Measurements from ENCODE around the gene AGPAT4. TPM values are rescaled to one million over a fixed set of nuclear protein-coding genes. Genes with fewer than 3 reads are reported as not detected.

The AGPAT4 gene
- polyA plus RNA-seq, 2 of the 4 experiments (the other 2 are of a cell fraction) = 2.1 to 3.7 TPM

DNA sequence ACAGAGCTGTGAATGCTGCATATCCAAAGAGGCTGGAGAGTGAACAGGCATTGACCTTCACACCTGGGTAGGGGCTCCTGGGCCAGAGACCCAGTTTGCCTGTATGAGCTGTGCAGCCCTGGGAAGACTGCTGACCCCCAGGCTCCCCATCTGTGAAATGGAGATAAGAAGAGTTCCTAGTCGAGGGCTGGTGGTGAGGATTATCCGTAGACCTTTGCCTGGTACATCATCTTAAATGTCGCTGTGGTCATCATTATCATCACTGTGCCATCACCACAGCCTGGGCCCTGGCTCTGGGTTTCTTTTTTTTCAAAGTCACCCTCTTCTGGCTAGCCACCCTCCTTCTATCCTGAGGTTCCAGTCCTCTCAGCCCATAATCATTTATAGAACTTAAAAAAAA, 12.0 kb downstream of the AGPAT4 start:
- Histone ChIP-seq H3K27ac (no peak overlapping the region), H3K4me2 (no peak overlapping the region), H3K4me3 (no peak overlapping the region), H3K9me3 (no peaks in the 10 kb centered on the region), H3K4me1 (0 out of 3 replicates have a peak, but pooled peaks cover 7% of the 10 kb centered on the region)
- TF ChIP-seq CBX8 (IDR thresholded peaks at IDR 0.05) = no peak
- no peak for TF ChIP-seq CHD4 (IDR thresholded peaks at IDR 0.05; ENCODE audit: borderline replicate concordance)
- no peak for TF ChIP-seq CHD2 (IDR thresholded peaks at IDR 0.05; ENCODE audit: low read length, partially characterized antibody)
- TF ChIP-seq FOSL2 (IDR thresholded peaks at IDR 0.05) = no peak
- TF ChIP-seq FOSL2 (CRISPR knock-in tag; IDR thresholded peaks at IDR 0.05) = no peak
- TF ChIP-seq, protein P1, sequence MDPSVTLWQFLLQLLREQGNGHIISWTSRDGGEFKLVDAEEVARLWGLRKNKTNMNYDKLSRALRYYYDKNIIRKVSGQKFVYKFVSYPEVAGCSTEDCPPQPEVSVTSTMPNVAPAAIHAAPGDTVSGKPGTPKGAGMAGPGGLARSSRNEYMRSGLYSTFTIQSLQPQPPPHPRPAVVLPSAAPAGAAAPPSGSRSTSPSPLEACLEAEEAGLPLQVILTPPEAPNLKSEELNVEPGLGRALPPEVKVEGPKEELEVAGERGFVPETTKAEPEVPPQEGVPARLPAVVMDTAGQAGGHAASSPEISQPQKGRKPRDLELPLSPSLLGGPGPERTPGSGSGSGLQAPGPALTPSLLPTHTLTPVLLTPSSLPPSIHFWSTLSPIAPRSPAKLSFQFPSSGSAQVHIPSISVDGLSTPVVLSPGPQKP (IDR thresholded peaks at IDR 0.05; ENCODE audit: low read depth, low read length) = no peak
- no peak for TF ChIP-seq ZC3H11A (IDR thresholded peaks at IDR 0.05)
- TF ChIP-seq EP300 (IDR thresholded peaks at IDR 0.05) = no peak
- no peak for TF ChIP-seq EHF (CRISPR knock-in tag; IDR thresholded peaks at IDR 0.05)
- no peak for TF ChIP-seq POLR2A (IDR thresholded peaks at IDR 0.05; ENCODE audit: low read length)
- TF ChIP-seq TP53 (CRISPR knock-in tag; IDR thresholded peaks at IDR 0.05) = no peak
- no peak for TF ChIP-seq SMC3 (IDR thresholded peaks at IDR 0.05)
- TF ChIP-seq ESRRA (IDR thresholded peaks at IDR 0.05; ENCODE audit: borderline replicate concordance, low read length) = no peak
- no peak for TF ChIP-seq JUNB (IDR thresholded peaks at IDR 0.05)
- TF ChIP-seq, protein P2, sequence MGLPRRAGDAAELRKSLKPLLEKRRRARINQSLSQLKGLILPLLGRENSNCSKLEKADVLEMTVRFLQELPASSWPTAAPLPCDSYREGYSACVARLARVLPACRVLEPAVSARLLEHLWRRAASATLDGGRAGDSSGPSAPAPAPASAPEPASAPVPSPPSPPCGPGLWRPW (IDR thresholded peaks at IDR 0.05) = no peak
- no peak for TF ChIP-seq CEBPB (IDR thresholded peaks at IDR 0.05)
- TF ChIP-seq, protein P3, sequence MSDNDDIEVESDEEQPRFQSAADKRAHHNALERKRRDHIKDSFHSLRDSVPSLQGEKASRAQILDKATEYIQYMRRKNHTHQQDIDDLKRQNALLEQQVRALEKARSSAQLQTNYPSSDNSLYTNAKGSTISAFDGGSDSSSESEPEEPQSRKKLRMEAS (IDR thresholded peaks at IDR 0.05) = no peak
- ChIA-PET CTCF (interaction anchor here (0.8 kb wide), 1 partner anchor 11 kb away, joined by 3 read pairs; no protein-coding TSS in a partner anchor), POLR2A (interaction anchor here (1.0 kb wide), 1 partner anchor 12 kb away, joined by 5 read pairs; the partner anchor contains the start of gene AGPAT4)
- DNase-seq (ENCODE audit: low read depth in 1 of 2, low spot score in 1 of 2) = no peak
- no peak for FAIRE-seq
- no peak for ATAC-seq
- whole genome bisulfite sequencing (ENCODE audit: missing lambda C conversion rate) = 94% methylated on average over 3 of the region's 3 CpGs

GRCh38 chr6:161261325-161261724, 12.5 kb downstream of the AGPAT4 start:
- ATAC-seq (peak; percentile 68 to 79), FAIRE-seq (no peak), DNase-seq (ENCODE audit: low read depth in 1 of 2, low spot score in 1 of 2) (peak in 1 of 2 experiments; percentile 12)
- H3K4me1 ChIP-seq = 0 out of 3 replicates have a peak, but pooled peaks cover 7% of the 10 kb centered on the region
- no peaks in the 10 kb centered on the region for H3K9me3 ChIP-seq
- ChIA-PET CTCF (interaction anchor here (0.8 kb wide), 1 partner anchor 10 kb away, joined by 3 read pairs; no protein-coding TSS in a partner anchor), POLR2A (interaction anchor here (1.0 kb wide), 1 partner anchor 13 kb away, joined by 5 read pairs; the partner anchor contains the start of gene AGPAT4)
- TF ChIP-seq CEBPB (IDR thresholded peaks at IDR 0.05) = no peak
- no peak for TF ChIP-seq HOXB13 (CRISPR knock-in tag; IDR thresholded peaks at IDR 0.05; ENCODE audit: low read depth)
- TF ChIP-seq MYC (IDR thresholded peaks at IDR 0.05; ENCODE audit: borderline replicate concordance, low read length) = no peak
- no peak for TF ChIP-seq MAFK (IDR thresholded peaks at IDR 0.05; ENCODE audit: partially characterized antibody)
- TF ChIP-seq HEYL (CRISPR knock-in tag; IDR thresholded peaks at IDR 0.05) = no peak
- no peak for TF ChIP-seq MAZ (IDR thresholded peaks at IDR 0.05; ENCODE audit: borderline replicate concordance, low read depth, low read length)
- no peak for TF ChIP-seq CHD4 (IDR thresholded peaks at IDR 0.05; ENCODE audit: borderline replicate concordance)
- no peak for TF ChIP-seq FOSL2 (IDR thresholded peaks at IDR 0.05)
- no peak for TF ChIP-seq FOSL2 (CRISPR knock-in tag; IDR thresholded peaks at IDR 0.05)
- no peak for TF ChIP-seq EP300 (IDR thresholded peaks at IDR 0.05)
- TF ChIP-seq JUN (IDR thresholded peaks at IDR 0.05) = no peak
- TF ChIP-seq TFCP2L1 (CRISPR knock-in tag; IDR thresholded peaks at IDR 0.05) = no peak
- TF ChIP-seq HOXA7 (CRISPR knock-in tag; IDR thresholded peaks at IDR 0.05) = no peak
- WGBS (ENCODE audit: missing lambda C conversion rate) = 27% methylated on average over 8 of the region's 8 CpGs
- H3K4me2 ChIP-seq = no peak overlapping the region
- H3K27ac ChIP-seq = no peak overlapping the region
- H3K4me3 ChIP-seq = no peak overlapping the region

DNA sequence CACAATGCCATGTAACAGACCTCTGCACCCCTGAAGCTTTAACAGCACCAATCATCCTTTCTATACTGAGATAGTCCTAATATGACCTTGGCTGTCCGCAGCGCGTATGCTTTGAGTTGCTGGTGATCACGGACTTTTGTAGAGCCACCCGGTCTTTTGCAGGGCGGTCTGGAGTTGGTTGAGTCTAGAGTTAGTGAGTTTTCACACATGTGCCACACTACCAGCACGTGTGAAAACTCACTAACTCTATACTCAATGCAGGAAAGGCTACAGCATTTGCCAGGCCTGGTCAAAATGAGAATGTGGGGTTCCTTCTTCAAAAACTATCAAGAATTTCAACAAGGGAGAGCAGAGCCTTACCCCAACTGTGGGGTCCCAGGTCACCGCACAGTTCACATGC, 14.6 kb downstream of the AGPAT4 start:
- Histone ChIP-seq H3K4me3 (no peak overlapping the region), H3K4me1 (0 out of 3 replicates have a peak, but pooled peaks cover 7% of the 10 kb centered on the region), H3K27ac (no peak overlapping the region), H3K9me3 (no peaks in the 10 kb centered on the region), H3K4me2 (no peak overlapping the region)
- no peak for DNase-seq (ENCODE audit: low read depth in 1 of 2, low spot score in 1 of 2)
- WGBS (ENCODE audit: missing lambda C conversion rate) = 92% methylated on average over 8 of the region's 8 CpGs
- no peak for FAIRE-seq
- no peak for ATAC-seq
- CTCF ChIA-PET = no interaction called here
- TF ChIP-seq, protein P4, sequence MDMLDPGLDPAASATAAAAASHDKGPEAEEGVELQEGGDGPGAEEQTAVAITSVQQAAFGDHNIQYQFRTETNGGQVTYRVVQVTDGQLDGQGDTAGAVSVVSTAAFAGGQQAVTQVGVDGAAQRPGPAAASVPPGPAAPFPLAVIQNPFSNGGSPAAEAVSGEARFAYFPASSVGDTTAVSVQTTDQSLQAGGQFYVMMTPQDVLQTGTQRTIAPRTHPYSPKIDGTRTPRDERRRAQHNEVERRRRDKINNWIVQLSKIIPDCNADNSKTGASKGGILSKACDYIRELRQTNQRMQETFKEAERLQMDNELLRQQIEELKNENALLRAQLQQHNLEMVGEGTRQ (IDR thresholded peaks at IDR 0.05) = no peak
- TF ChIP-seq HEYL (CRISPR knock-in tag; IDR thresholded peaks at IDR 0.05) (no peak), POLR2A (IDR thresholded peaks at IDR 0.05; ENCODE audit: low read length) (no peak), TP53 (CRISPR knock-in tag; IDR thresholded peaks at IDR 0.05) (no peak), MYC (IDR thresholded peaks at IDR 0.05; ENCODE audit: borderline replicate concordance, low read length) (no peak), NFE2L2 (conservative IDR thresholded peaks at IDR 0.05; ENCODE audit: low read length) (no peak), HOXB5 (CRISPR knock-in tag; IDR thresholded peaks at IDR 0.05) (no peak), KDM5A (IDR thresholded peaks at IDR 0.05) (no peak), HDAC2 (IDR thresholded peaks at IDR 0.05) (no peak), NR3C1 (IDR thresholded peaks at IDR 0.05) (no peak), EHMT2 (IDR thresholded peaks at IDR 0.05; ENCODE audit: low read depth) (no peak), ZSCAN20 (CRISPR knock-in tag; IDR thresholded peaks at IDR 0.05) (no peak)
- TF ChIP-seq, protein P3 (IDR thresholded peaks at IDR 0.05) = no peak
- TF ChIP-seq, protein P5, sequence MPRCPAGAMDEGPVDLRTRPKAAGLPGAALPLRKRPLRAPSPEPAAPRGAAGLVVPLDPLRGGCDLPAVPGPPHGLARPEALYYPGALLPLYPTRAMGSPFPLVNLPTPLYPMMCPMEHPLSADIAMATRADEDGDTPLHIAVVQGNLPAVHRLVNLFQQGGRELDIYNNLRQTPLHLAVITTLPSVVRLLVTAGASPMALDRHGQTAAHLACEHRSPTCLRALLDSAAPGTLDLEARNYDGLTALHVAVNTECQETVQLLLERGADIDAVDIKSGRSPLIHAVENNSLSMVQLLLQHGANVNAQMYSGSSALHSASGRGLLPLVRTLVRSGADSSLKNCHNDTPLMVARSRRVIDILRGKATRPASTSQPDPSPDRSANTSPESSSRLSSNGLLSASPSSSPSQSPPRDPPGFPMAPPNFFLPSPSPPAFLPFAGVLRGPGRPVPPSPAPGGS (IDR thresholded peaks at IDR 0.05) = no peak
- POLR2A ChIA-PET = no interaction called here

All from A549 (cell line).